GM12872 (cell line): ENCODE measurements around the gene IL9.

ENCODE experiments used
- TF ChIP-seq, protein P1 (sequence below): IDR thresholded peaks from 3 replicates; pipeline ENCODE4 v1.5.1; 2011; ENCODE audit warnings: low read depth, mild to moderate bottlenecking, low read length, moderate library complexity; ENCODE audit not compliant: insufficient read depth

Gene IL9

DNA sequence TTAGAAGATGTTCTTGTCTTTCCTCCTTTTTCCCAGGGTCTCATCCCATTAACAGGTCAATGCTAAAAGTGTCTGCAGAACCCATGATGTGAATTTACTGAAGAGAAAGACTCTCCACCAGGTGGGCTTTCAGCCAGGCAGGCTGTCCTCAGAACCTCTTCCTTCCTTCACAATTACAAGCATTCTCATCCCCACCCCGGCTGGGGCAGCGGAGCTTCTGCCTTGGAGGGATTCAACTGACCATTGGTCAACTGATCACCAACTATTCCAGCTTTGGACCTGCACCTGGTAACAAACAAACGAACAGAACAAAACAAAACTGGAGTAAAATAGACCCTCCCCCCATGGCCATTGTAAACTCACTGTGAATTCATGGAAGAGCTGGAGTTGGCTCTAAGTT, 12.6 kb downstream of the IL9 start:
- TF ChIP-seq, protein P1, sequence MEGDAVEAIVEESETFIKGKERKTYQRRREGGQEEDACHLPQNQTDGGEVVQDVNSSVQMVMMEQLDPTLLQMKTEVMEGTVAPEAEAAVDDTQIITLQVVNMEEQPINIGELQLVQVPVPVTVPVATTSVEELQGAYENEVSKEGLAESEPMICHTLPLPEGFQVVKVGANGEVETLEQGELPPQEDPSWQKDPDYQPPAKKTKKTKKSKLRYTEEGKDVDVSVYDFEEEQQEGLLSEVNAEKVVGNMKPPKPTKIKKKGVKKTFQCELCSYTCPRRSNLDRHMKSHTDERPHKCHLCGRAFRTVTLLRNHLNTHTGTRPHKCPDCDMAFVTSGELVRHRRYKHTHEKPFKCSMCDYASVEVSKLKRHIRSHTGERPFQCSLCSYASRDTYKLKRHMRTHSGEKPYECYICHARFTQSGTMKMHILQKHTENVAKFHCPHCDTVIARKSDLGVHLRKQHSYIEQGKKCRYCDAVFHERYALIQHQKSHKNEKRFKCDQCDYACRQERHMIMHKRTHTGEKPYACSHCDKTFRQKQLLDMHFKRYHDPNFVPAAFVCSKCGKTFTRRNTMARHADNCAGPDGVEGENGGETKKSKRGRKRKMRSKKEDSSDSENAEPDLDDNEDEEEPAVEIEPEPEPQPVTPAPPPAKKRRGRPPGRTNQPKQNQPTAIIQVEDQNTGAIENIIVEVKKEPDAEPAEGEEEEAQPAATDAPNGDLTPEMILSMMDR: no peak

DNA sequence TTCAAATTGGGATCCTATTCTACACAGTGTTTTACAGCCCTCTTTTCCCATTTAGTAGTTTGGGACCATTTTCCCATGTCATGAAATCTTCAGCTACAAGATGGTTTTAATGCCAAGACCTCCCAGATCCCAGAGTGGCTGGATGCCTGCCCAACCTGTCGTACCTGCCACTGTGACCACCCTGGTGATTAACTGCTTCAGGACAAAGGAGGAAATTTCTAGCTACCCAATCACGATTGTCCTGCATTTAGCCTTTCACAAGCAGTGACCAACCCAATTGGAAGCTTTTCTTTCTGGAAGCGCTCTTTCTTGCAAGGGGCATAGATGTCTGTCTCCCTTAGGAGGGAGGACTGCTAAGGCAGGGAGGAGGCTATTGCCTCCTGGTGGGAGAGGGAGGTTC, 13.8 kb downstream of the IL9 start:
- TF ChIP-seq, protein P1: no peak

DNA sequence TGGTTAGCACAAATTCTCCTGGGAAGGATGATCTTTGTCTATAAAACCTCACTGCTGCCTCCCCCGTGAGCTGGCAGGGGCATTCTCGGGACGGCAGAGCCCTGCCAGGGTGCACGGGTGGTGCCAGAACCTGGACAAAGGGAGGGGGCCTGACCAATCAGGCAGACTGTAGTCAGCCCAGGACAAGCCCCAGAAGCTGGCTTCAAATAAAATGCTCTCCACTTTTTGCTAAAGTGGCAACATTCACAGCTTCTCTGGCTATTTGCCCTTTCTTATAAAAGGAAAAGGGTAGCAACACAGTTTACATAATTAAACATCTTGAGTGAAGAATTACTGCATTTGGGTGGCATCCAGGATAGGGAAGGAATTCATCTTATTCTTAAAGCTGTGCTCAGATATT, 14.4 kb downstream of the IL9 start:
- TF ChIP-seq, protein P1: no peak

DNA sequence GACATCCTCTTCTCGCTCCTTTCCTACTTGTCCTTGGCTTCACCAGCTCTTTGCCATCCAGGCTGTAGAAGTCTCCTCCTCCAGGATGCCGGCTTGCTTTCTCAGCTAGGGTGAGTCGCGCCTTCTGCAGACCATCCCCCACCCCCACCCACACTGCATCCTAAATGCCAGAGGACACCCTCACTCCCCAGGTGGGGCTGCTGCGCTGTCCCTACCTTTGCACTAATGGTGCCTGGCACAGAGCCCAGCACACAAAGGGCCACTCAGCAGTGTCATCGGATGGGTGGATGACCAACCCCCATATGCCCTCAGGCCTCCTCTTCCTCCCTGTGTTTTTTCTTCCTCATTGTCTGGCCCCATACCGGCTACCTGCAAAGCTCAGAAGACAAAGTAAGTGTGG, 14.8 kb downstream of the IL9 start:
- TF ChIP-seq, protein P1: no peak

DNA sequence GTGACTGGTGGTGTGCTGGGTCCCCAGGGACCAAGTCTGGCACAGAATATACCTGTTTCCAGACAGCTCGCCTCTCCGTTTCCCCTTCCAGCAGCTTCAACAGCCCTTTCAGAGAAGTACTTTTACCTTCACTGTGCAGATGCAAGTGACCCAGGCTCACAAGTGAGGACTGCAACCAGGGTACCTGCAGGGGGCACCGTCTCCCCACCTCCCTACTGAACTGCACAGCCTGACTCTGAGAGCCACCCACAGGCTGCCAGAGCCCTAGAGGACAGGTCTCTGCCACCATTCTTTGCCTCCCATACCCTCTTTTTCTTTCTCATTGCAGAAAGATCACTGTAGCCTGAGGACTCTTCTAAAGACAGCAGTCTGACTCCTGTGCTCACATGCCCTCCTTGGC, 15.4 kb downstream of the IL9 start:
- TF ChIP-seq, protein P1: peak; percentile 39; the same call in 2 of the 3 replicates

DNA sequence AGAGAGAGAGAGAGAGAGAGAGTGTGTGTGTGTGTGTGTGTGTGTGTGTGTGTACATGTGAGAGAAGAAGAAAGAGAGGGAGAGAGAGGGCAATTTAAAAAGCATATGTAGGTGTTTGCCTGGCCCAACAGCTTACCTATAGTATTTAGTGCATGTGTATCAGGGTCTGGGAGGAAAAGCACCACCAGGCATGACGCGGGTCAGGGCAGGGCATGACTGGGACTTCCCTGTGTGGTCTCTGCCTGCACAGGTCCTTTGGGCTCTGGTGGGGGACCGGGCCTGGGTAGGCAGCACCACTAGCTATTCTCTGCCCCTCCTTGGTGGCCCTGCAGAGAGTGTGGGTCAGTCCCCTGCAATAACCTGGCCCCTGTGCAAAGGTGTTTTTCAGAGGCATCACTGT, 16.1 kb downstream of the IL9 start:
- TF ChIP-seq, protein P1: no peak

DNA sequence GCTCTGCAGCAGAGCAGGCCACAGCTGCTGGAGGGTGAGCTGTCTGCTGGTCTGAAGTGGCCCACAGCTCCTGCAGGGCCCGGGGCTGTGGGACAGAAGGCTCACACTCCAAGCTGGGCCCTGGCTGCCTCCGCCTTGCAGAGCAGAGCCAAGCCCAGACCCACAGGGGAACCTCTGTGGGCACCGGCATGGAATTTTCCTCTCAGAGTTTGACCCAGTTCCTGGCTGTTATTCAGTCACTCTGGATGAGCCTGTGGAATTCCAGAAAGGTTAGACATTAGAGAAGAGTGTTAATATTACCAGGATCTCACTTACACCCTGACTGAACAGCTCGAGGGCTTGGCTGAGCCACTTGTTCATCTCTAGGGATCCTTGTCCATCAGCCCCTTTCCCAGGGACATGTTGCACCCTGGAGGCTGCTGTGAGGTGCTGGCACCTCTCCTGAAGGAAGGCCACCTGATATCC, 17.5 kb downstream of the IL9 start:
- TF ChIP-seq, protein P1: no peak

DNA sequence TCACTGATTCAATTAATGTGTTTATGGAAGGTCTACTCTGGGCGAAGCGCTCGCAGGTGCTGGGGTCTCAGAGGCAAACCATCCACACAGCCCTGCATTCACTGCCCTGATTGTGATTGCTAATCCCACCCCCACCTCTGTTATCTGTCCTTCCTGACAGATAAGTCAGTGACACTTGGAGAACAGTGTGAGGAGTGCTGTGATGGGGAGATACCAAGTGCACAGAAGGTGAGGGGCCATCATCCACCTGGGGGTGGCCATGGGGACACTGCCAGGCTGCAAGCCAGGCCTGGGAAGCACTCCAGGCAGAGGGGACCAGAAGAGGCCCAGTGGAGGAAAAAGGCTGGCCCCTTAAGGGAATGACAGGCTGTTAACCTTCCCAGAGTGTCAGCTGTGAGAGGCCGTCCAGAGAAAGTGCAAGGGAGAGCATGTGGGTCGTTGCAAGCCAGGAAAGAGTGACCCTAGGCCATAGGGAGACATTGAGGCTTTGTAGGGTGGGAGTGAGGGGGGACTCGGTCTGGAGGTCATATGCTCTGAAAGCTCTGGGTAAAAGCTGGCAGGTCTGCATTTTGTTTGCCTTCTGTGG, 18.0 kb downstream of the IL9 start:
- TF ChIP-seq, protein P1: no peak
